HCT116 (cell line): Measurements from ENCODE around the gene RARG. TPM values are rescaled to one million over a fixed set of nuclear protein-coding genes. Genes with fewer than 3 reads are reported as not detected.

Experiments
- ATAC-seq: fragments of 200-7000 bp; cut with Tn5 transposase; 2 replicates; pipeline ENCODE4 v1.9.1; 2020; ENCODE audit warnings: mild to moderate bottlenecking, moderate library complexity
- BruUV-seq: library from RNA; stranded (reverse); fragments of 400-500 nt; replicated peaks from 2 replicates; lab custom pipeline; 2021; lab: Mats Ljungman, UMichigan
- CTCF ChIA-PET: fragments of 300-600 bp; sonication (Branson Sonifier 250); formaldehyde crosslinking; loops from one replicate; lab custom pipeline; 2021; ENCODE audit warnings: antibody characterized with exemption; lab: Charles Lee
- POLR2A ChIA-PET: fragments of 300-600, 350-600 bp; sonication (Branson Sonifier 250); formaldehyde crosslinking; loops from one replicate; lab custom pipeline; 2021; ENCODE audit warnings: antibody characterized with exemption; lab: Charles Lee
- RAD21 ChIA-PET, 2 experiments: fragments of 300-600 bp; sonication (Branson Sonifier 250); formaldehyde crosslinking; loops; one replicate each; lab custom pipeline; 2023; ENCODE audit warnings: low total read pairs in 2 of 2; ENCODE audit not compliant: uncharacterized antibody in 2 of 2, unreplicated experiment in 2 of 2, low non-redundant PET in 1 of 2; lab: Charles Lee
- DNase-seq: peaks from one replicate; pipeline ENCODE4 v3.0.0-alpha.2; 2010; ENCODE audit warnings: low read depth, low spot score
- H2AFZ ChIP-seq: fragments of 200-600 bp; shearing (Covaris generic), sonication (generic); 2 replicates; pipeline ENCODE4 v1.6.1; 2017; ENCODE audit warnings: low read depth, mixed run types, mixed read lengths, antibody characterized with exemption, low read length; ENCODE audit not compliant: poor library complexity, severe bottlenecking
- H3K27ac ChIP-seq: 2 replicates; pipeline ENCODE4 v1.5.1; 2012; ENCODE audit warnings: low read depth, low read length
- H3K27me3 ChIP-seq: fragments of 200-600 bp; sonication (generic); 2 replicates; pipeline ENCODE4 v1.6.1; 2016; ENCODE audit warnings: mixed run types, low read length, mixed read lengths; ENCODE audit not compliant: insufficient read depth
- H3K36me3 ChIP-seq, 2 experiments: fragments of 200-500 bp in 1 of 2; fragments of 200-600 bp in 1 of 2; sonication (Bioruptor generic) in 1 of 2; sonication (generic) in 1 of 2; 2 replicates each; pipeline versions ENCODE4 v1.5.1 to v1.6.1; 2014 to 2016; ENCODE audit warnings: low read length in 2 of 2, inconsistent platforms in 1 of 2, mixed read lengths in 1 of 2, mixed run types in 1 of 2; ENCODE audit not compliant: insufficient read depth in 2 of 2, control insufficient read depth in 1 of 2
- H3K4me1 ChIP-seq, 2 experiments: fragments of 200-600 bp in 1 of 2; sonication (generic) in 1 of 2; 2 replicates each; pipeline versions ENCODE4 v1.5.1 to v1.6.1; 2012 to 2017; ENCODE audit warnings: low read length in 2 of 2, inconsistent platforms in 1 of 2, mild to moderate bottlenecking in 1 of 2, mixed read lengths in 1 of 2, mixed run types in 1 of 2, moderate library complexity in 1 of 2; ENCODE audit not compliant: insufficient read depth in 2 of 2, control insufficient read depth in 1 of 2
- H3K4me2 ChIP-seq: fragments of 200-600 bp; sonication (generic); 2 replicates; pipeline ENCODE4 v1.6.1; 2017; ENCODE audit warnings: mixed run types, low read length, mixed read lengths
- H3K4me3 ChIP-seq, 2 experiments: fragments of 200-600 bp in 1 of 2; sonication (generic) in 1 of 2; replicated peaks in 1 of 2; 2 replicates each; pipeline ENCODE4 v1.5.1; 2011 to 2016; ENCODE audit warnings: low read length in 2 of 2, control low read depth in 1 of 2, low read depth in 1 of 2, mild to moderate bottlenecking in 1 of 2, mixed read lengths in 1 of 2, mixed run types in 1 of 2
- H3K79me2 ChIP-seq: fragments of 200-600 bp; sonication (generic); 2 replicates; pipeline ENCODE4 v1.6.1; 2017; ENCODE audit warnings: mild to moderate bottlenecking, mixed run types, low read length, moderate library complexity, mixed read lengths; ENCODE audit not compliant: insufficient read depth
- H3K9ac ChIP-seq: fragments of 200-600 bp; sonication (generic); 2 replicates; pipeline ENCODE4 v1.6.1; 2016; ENCODE audit warnings: low read length, mixed read lengths
- H3K9me2 ChIP-seq: fragments of 200-600 bp; sonication (generic), shearing (Covaris generic); 2 replicates; pipeline ENCODE4 v1.6.1; 2017; ENCODE audit warnings: mixed run types, mild to moderate bottlenecking, moderate library complexity; ENCODE audit not compliant: insufficient read depth
- H3K9me3 ChIP-seq, 2 experiments: fragments of 200-500 bp in 1 of 2; fragments of 200-600 bp in 1 of 2; sonication (Bioruptor generic) in 1 of 2; sonication (generic) in 1 of 2; 2 replicates each; pipeline ENCODE4 v1.6.1; 2014 to 2017; ENCODE audit warnings: low read length in 2 of 2, mixed read lengths in 2 of 2, inconsistent platforms in 1 of 2, low read depth in 1 of 2, mild to moderate bottlenecking in 1 of 2, mixed run types in 1 of 2, moderate library complexity in 1 of 2; ENCODE audit not compliant: control insufficient read depth in 1 of 2, insufficient read depth in 1 of 2
- H4K20me1 ChIP-seq: fragments of 200-600 bp; sonication (generic), shearing (Covaris generic); 2 replicates; pipeline ENCODE4 v1.6.1; 2017; ENCODE audit warnings: mixed run types, mild to moderate bottlenecking, moderate library complexity; ENCODE audit not compliant: insufficient read depth
- ATF3 ChIP-seq: IDR thresholded peaks from 2 replicates; pipeline ENCODE4 v1.6.1; 2012
- CBX3 ChIP-seq: IDR thresholded peaks from 2 replicates; pipeline ENCODE4 v1.6.1; 2012; ENCODE audit warnings: low read depth
- EGR1 ChIP-seq: IDR thresholded peaks from 2 replicates; pipeline ENCODE4 v1.6.1; 2012; ENCODE audit warnings: low read depth
- ELF1 ChIP-seq: IDR thresholded peaks from 2 replicates; pipeline ENCODE4 v1.6.1; 2012; ENCODE audit warnings: low read depth, borderline replicate concordance
- EZH2 ChIP-seq: fragments of 200-600 bp; sonication (generic); IDR thresholded peaks from 2 replicates; pipeline ENCODE4 v1.6.1; 2017; ENCODE audit warnings: antibody characterized with exemption, mixed run types
- EZH2phosphoT487 ChIP-seq: fragments of 200-600 bp; IDR thresholded peaks from 2 replicates; pipeline ENCODE4 v1.6.1; 2018; ENCODE audit warnings: antibody characterized with exemption, borderline replicate concordance
- FOSL1 ChIP-seq: IDR thresholded peaks from 2 replicates; pipeline ENCODE4 v1.6.1; 2012; ENCODE audit warnings: low read depth
- JUND ChIP-seq: IDR thresholded peaks from 2 replicates; pipeline ENCODE4 v1.6.1; 2012
- MAX ChIP-seq: IDR thresholded peaks from 2 replicates; pipeline ENCODE4 v1.6.1; 2012
- POLR2A ChIP-seq: IDR thresholded peaks from 2 replicates; pipeline ENCODE4 v1.7.0; 2011; ENCODE audit warnings: borderline replicate concordance; ENCODE audit not compliant: insufficient read depth, insufficient read length; ENCODE audit errors: extremely low read depth
- POLR2AphosphoS5 ChIP-seq: IDR thresholded peaks from 2 replicates; pipeline ENCODE4 v1.6.1; 2011; ENCODE audit warnings: mild to moderate bottlenecking, low read depth, low read length, moderate library complexity
- RAD21 ChIP-seq: IDR thresholded peaks from 2 replicates; pipeline ENCODE4 v1.6.1; 2012; ENCODE audit warnings: low read depth, mild to moderate bottlenecking
- SIN3A ChIP-seq: IDR thresholded peaks from 2 replicates; pipeline ENCODE4 v1.6.1; 2012; ENCODE audit warnings: low read depth
- SP1 ChIP-seq: IDR thresholded peaks from 2 replicates; pipeline ENCODE4 v1.6.1; 2012; ENCODE audit warnings: low read depth
- TCF7L2 ChIP-seq: IDR thresholded peaks from 2 replicates; pipeline ENCODE4 v1.7.0; 2011; ENCODE audit warnings: borderline replicate concordance, inconsistent platforms; ENCODE audit not compliant: insufficient read depth, insufficient read length; ENCODE audit errors: extremely low read depth
- YY1 ChIP-seq: IDR thresholded peaks from 2 replicates; pipeline ENCODE4 v1.6.1; 2011; ENCODE audit warnings: low read length, low read depth, moderate library complexity, mild to moderate bottlenecking; ENCODE audit not compliant: insufficient replicate concordance; ENCODE audit errors: extremely low read depth
- ZNF274 ChIP-seq: fragments of 200-500 bp; sonication (Bioruptor generic); IDR thresholded peaks from 2 replicates; pipeline ENCODE4 v1.6.1; 2014; ENCODE audit warnings: mild to moderate bottlenecking, low read depth, low read length, inconsistent platforms
- intact Hi-C: fragments of 100-400 bp; cut with micrococcal nuclease; formaldehyde crosslinking; loops from 2 replicates; pipeline ENCODE4 v1.10.0; 2022
- total RNA-seq: library from RNA; stranded (reverse); gene quantifications from one replicate; pipeline ENCODE4 v1.2.1, GENCODE V29; 2021; ENCODE audit not compliant: unreplicated experiment
- TF ChIP-seq, protein P1 (sequence below): IDR thresholded peaks from 2 replicates; pipeline ENCODE4 v1.6.1; 2012; ENCODE audit warnings: low read depth
- TF ChIP-seq, protein P2 (sequence below), 3 experiments: fragments of 200-600 bp in 1 of 3; sonication (generic) in 1 of 3; IDR thresholded peaks in 2 of 3; conservative IDR thresholded peaks in 1 of 3; 2 replicates each; pipeline ENCODE4 v1.5.1; 2012 to 2017; ENCODE audit warnings: low read depth in 2 of 3, low read length in 2 of 3, antibody characterized with exemption in 1 of 3, borderline replicate concordance in 1 of 3, control low read depth in 1 of 3, mild to moderate bottlenecking in 1 of 3, mixed read lengths in 1 of 3, mixed run types in 1 of 3, moderate library complexity in 1 of 3; ENCODE audit not compliant: insufficient read depth in 1 of 3

The RARG gene
- total RNA-seq, 1 experiment from 2014 or later = 68.9 TPM

- RAD21 ChIA-PET = no interaction called here
- TF ChIP-seq, protein P1, sequence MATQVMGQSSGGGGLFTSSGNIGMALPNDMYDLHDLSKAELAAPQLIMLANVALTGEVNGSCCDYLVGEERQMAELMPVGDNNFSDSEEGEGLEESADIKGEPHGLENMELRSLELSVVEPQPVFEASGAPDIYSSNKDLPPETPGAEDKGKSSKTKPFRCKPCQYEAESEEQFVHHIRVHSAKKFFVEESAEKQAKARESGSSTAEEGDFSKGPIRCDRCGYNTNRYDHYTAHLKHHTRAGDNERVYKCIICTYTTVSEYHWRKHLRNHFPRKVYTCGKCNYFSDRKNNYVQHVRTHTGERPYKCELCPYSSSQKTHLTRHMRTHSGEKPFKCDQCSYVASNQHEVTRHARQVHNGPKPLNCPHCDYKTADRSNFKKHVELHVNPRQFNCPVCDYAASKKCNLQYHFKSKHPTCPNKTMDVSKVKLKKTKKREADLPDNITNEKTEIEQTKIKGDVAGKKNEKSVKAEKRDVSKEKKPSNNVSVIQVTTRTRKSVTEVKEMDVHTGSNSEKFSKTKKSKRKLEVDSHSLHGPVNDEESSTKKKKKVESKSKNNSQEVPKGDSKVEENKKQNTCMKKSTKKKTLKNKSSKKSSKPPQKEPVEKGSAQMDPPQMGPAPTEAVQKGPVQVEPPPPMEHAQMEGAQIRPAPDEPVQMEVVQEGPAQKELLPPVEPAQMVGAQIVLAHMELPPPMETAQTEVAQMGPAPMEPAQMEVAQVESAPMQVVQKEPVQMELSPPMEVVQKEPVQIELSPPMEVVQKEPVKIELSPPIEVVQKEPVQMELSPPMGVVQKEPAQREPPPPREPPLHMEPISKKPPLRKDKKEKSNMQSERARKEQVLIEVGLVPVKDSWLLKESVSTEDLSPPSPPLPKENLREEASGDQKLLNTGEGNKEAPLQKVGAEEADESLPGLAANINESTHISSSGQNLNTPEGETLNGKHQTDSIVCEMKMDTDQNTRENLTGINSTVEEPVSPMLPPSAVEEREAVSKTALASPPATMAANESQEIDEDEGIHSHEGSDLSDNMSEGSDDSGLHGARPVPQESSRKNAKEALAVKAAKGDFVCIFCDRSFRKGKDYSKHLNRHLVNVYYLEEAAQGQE = no peak
- no peak for TF ChIP-seq EGR1
- TF ChIP-seq ATF3 = no peak
- no peak for TF ChIP-seq CBX3
- no peak for TF ChIP-seq SIN3A
- TF ChIP-seq EZH2 = no peak
- no peak for TF ChIP-seq EZH2phosphoT487
- TF ChIP-seq ELF1 = no peak
- TF ChIP-seq POLR2A = no peak
- TF ChIP-seq SP1 = no peak
- TF ChIP-seq FOSL1 = no peak
- TF ChIP-seq TCF7L2 = no peak
- TF ChIP-seq, protein P2, sequence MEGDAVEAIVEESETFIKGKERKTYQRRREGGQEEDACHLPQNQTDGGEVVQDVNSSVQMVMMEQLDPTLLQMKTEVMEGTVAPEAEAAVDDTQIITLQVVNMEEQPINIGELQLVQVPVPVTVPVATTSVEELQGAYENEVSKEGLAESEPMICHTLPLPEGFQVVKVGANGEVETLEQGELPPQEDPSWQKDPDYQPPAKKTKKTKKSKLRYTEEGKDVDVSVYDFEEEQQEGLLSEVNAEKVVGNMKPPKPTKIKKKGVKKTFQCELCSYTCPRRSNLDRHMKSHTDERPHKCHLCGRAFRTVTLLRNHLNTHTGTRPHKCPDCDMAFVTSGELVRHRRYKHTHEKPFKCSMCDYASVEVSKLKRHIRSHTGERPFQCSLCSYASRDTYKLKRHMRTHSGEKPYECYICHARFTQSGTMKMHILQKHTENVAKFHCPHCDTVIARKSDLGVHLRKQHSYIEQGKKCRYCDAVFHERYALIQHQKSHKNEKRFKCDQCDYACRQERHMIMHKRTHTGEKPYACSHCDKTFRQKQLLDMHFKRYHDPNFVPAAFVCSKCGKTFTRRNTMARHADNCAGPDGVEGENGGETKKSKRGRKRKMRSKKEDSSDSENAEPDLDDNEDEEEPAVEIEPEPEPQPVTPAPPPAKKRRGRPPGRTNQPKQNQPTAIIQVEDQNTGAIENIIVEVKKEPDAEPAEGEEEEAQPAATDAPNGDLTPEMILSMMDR (IDR thresholded peaks at IDR 0.05 in 2 of 3, conservative IDR thresholded peaks at IDR 0.05 in 1 of 3; ENCODE audit: borderline replicate concordance in 1 of 3, insufficient read depth in 1 of 3, low read depth in 2 of 3, low read length in 2 of 3) = no peak
- TF ChIP-seq YY1 = no peak
- TF ChIP-seq POLR2AphosphoS5 = no peak
- TF ChIP-seq ZNF274 = no peak
- no peak for TF ChIP-seq RAD21
- no peak for TF ChIP-seq JUND
- TF ChIP-seq MAX = no peak
- Histone ChIP-seq H3K9me3 (no peaks in the 10 kb centered on the region), H3K4me1 (no peaks in the 10 kb centered on the region), H2AFZ (no peak overlapping the region), H3K4me2 (no peak overlapping the region), H4K20me1 (no peaks in the 10 kb centered on the region), H3K9me2 (no peaks in the 10 kb centered on the region), H3K79me2 (no peaks in the 10 kb centered on the region), H3K27me3 (no peaks in the 10 kb centered on the region), H3K9ac (no peak overlapping the region), H3K27ac (no peak overlapping the region), H3K36me3 (peaks cover 22 to 59% of the 10 kb centered on the region in 2 experiments), H3K4me3 (no peak overlapping the region)
- no TSS peak for BruUV-seq
- CTCF ChIA-PET = interaction anchor here (0.8 kb wide), 1 partner anchor 97 kb away, joined by 4 read pairs; the partner anchor contains the start of genes CSAD and ZNF740
- intact Hi-C loops = no loop called here
- no peak for DNase-seq
- no peak for ATAC-seq
- POLR2A ChIA-PET = no interaction called here
These were observed 46.0 kb upstream of the RARG start for GRCh38 chr12:53277981-53278380.
